PC-9 (cell line): ENCODE data around the gene ITGA3. TPM values are rescaled to one million over a fixed set of nuclear protein-coding genes. Genes with fewer than 3 reads are reported as not detected.

Experiments used
- BruUV-seq: library from RNA; stranded (reverse); fragments of 400-500 nt; replicated peaks from 2 replicates; lab custom pipeline; 2021; lab: Mats Ljungman, UMichigan
- CTCF ChIA-PET: fragments of 300-600 bp; sonication (Branson Sonifier 250); formaldehyde crosslinking; loops from one replicate; lab custom pipeline; 2022; ENCODE audit warnings: antibody characterized with exemption; lab: Charles Lee
- POLR2A ChIA-PET: fragments of 300-600 bp; sonication (Branson Sonifier 250); formaldehyde crosslinking; loops from one replicate; lab custom pipeline; 2022; ENCODE audit warnings: antibody characterized with exemption; ENCODE audit not compliant: unreplicated experiment; lab: Charles Lee
- DNase-seq, 2 experiments: peaks; one replicate each; pipeline versions ENCODE4 v3.0.0 to v3.0.0-alpha.2; 2015 to 2022; ENCODE audit warnings: mixed read lengths in 1 of 2
- H2AFZ ChIP-seq: fragments of 200-600 bp; sonication (generic); 2 replicates; pipeline ENCODE4 v1.8.1; 2017; ENCODE audit warnings: antibody characterized with exemption
- H3F3A ChIP-seq: fragments of 200-600 bp; sonication (generic); 2 replicates; pipeline ENCODE4 v1.8.1; 2017; ENCODE audit warnings: antibody characterized with exemption, mild to moderate bottlenecking, low read depth; ENCODE audit not compliant: insufficient read depth
- H3K27ac ChIP-seq: fragments of 200-600 bp; sonication (generic); 2 replicates; pipeline ENCODE4 v1.6.1; 2016; ENCODE audit warnings: mixed run types
- H3K27me3 ChIP-seq: fragments of 200-600 bp; sonication (generic); 2 replicates; pipeline ENCODE4 v1.6.1; 2016; ENCODE audit warnings: low read depth, mixed run types; ENCODE audit not compliant: insufficient read depth
- H3K36me3 ChIP-seq: fragments of 200-600 bp; sonication (generic); 2 replicates; pipeline ENCODE4 v1.6.1; 2016; ENCODE audit warnings: low read depth, mixed run types
- H3K4me1 ChIP-seq: fragments of 200-600 bp; sonication (generic); replicated peaks from 2 replicates; pipeline ENCODE4 v1.6.1; 2016; ENCODE audit warnings: mixed run types; ENCODE audit not compliant: insufficient read depth
- H3K4me2 ChIP-seq: fragments of 200-600 bp; sonication (generic); 2 replicates; pipeline ENCODE4 v1.6.1; 2017; ENCODE audit warnings: mixed run types
- H3K4me3 ChIP-seq: fragments of 200-600 bp; sonication (generic); 2 replicates; pipeline ENCODE4 v1.6.1; 2016; ENCODE audit warnings: mixed run types
- H3K79me2 ChIP-seq: fragments of 200-600 bp; sonication (generic); 2 replicates; pipeline ENCODE4 v1.6.1; 2017; ENCODE audit warnings: low read depth, mixed run types
- H3K9me2 ChIP-seq: fragments of 200-600 bp; sonication (generic); 2 replicates; pipeline ENCODE4 v1.8.1; 2017; ENCODE audit warnings: mild to moderate bottlenecking; ENCODE audit not compliant: insufficient read depth
- H3K9me3 ChIP-seq: fragments of 200-600 bp; sonication (generic); 2 replicates; pipeline ENCODE4 v1.8.1; 2016; ENCODE audit warnings: low read depth; ENCODE audit not compliant: insufficient read depth
- H4K20me1 ChIP-seq: fragments of 200-600 bp; sonication (generic); 2 replicates; pipeline ENCODE4 v1.8.1; 2017; ENCODE audit not compliant: insufficient read depth
- EZH2 ChIP-seq: fragments of 200-600 bp; sonication (generic); IDR thresholded peaks from 2 replicates; pipeline ENCODE4 v1.8.0; 2017; ENCODE audit warnings: antibody characterized with exemption, low read depth
- intact Hi-C: fragments of 100-400 bp; cut with micrococcal nuclease; formaldehyde crosslinking; loops from one replicate; pipeline ENCODE4 v1.10.0; 2022; ENCODE audit not compliant: unreplicated experiment
- total RNA-seq: library from RNA; stranded (reverse); gene quantifications from 2 replicates; pipeline ENCODE4 v1.2.3, GENCODE V29; 2021
- TF ChIP-seq, protein P1 (sequence below): fragments of 200-600 bp; sonication (generic); conservative IDR thresholded peaks from 2 replicates; pipeline ENCODE4 v1.6.1; 2017; ENCODE audit warnings: mixed run types, antibody characterized with exemption, mild to moderate bottlenecking, moderate library complexity

ITGA3 gene
- total RNA-seq, 1 experiment from 2014 or later = 291 TPM

GRCh38 chr17:50109207-50109606, 53.3 kb downstream of the ITGA3 start:
- TF ChIP-seq, protein P1, sequence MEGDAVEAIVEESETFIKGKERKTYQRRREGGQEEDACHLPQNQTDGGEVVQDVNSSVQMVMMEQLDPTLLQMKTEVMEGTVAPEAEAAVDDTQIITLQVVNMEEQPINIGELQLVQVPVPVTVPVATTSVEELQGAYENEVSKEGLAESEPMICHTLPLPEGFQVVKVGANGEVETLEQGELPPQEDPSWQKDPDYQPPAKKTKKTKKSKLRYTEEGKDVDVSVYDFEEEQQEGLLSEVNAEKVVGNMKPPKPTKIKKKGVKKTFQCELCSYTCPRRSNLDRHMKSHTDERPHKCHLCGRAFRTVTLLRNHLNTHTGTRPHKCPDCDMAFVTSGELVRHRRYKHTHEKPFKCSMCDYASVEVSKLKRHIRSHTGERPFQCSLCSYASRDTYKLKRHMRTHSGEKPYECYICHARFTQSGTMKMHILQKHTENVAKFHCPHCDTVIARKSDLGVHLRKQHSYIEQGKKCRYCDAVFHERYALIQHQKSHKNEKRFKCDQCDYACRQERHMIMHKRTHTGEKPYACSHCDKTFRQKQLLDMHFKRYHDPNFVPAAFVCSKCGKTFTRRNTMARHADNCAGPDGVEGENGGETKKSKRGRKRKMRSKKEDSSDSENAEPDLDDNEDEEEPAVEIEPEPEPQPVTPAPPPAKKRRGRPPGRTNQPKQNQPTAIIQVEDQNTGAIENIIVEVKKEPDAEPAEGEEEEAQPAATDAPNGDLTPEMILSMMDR = no peak
- no peak for TF ChIP-seq EZH2
- DNase-seq = no peak
- H3K79me2 ChIP-seq = no peaks in the 10 kb centered on the region
- H3K4me3 ChIP-seq = no peak overlapping the region
- no peaks in the 10 kb centered on the region for H3K27me3 ChIP-seq
- intact Hi-C loops = no loop called here
- ChIA-PET POLR2A (no interaction called here), CTCF (no interaction called here)
- no peak overlapping the region for H3K4me2 ChIP-seq
- H3K36me3 ChIP-seq = no peaks in the 10 kb centered on the region
- H3F3A ChIP-seq = peaks cover 5% of the 10 kb centered on the region; the same call in 1 of the 2 replicates
- no peaks in the 10 kb centered on the region for H3K9me2 ChIP-seq
- H3K4me1 ChIP-seq = peaks cover 20% of the 10 kb centered on the region
- no peak overlapping the region for H3K27ac ChIP-seq
- no peaks in the 10 kb centered on the region for H4K20me1 ChIP-seq
- H3K9me3 ChIP-seq = no peaks in the 10 kb centered on the region
- no peak overlapping the region for H2AFZ ChIP-seq
- no TSS peak for BruUV-seq

DNA sequence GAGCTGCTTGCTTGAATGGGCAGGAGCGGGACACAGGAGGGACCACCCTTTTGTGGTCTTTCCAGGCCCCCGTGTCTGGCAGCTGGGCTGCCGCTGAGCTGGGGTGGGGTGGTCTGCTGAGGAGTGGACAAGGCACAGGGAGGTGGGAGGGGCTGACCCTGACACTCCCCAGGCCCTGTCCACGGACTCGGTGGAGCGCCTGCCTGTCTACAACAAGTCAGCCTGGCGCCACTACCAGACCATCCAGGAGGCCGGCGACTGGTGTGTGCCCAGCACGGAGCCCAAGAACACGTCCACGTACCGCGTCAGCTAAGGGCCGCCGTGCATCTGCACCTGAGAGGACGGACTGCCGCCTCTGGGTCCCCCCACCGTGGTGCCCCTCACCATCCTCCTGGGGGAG, 53.9 kb downstream of the ITGA3 start:
- ChIA-PET CTCF (no interaction called here), POLR2A (no interaction called here)
- no peak overlapping the region for H3K27ac ChIP-seq
- TF ChIP-seq, protein P1 = no peak
- no peak for TF ChIP-seq EZH2
- no peaks in the 10 kb centered on the region for H3K9me3 ChIP-seq
- DNase-seq = no peak
- no peaks in the 10 kb centered on the region for H3K79me2 ChIP-seq
- BruUV-seq = no TSS peak
- no peak overlapping the region for H2AFZ ChIP-seq
- H3K4me2 ChIP-seq = no peak overlapping the region
- H3F3A ChIP-seq = peaks cover 5% of the 10 kb centered on the region; the same call in 1 of the 2 replicates
- H3K36me3 ChIP-seq = no peaks in the 10 kb centered on the region
- intact Hi-C loops = no loop called here
- H3K27me3 ChIP-seq = no peaks in the 10 kb centered on the region
- H4K20me1 ChIP-seq = no peaks in the 10 kb centered on the region
- no peaks in the 10 kb centered on the region for H3K9me2 ChIP-seq
- H3K4me1 ChIP-seq = peaks cover 20% of the 10 kb centered on the region
- no peak overlapping the region for H3K4me3 ChIP-seq

GRCh38 chr17:50110591-50111349, 54.9 kb downstream of the ITGA3 start:
- DNase-seq = no peak
- H3K4me3 ChIP-seq = no peak overlapping the region
- CTCF ChIA-PET = no interaction called here
- no peak for TF ChIP-seq EZH2
- TF ChIP-seq, protein P1 = no peak
- H3K4me2 ChIP-seq = no peak overlapping the region
- intact Hi-C loops = no loop called here
- no peaks in the 10 kb centered on the region for H4K20me1 ChIP-seq
- H3K27me3 ChIP-seq = no peaks in the 10 kb centered on the region
- POLR2A ChIA-PET = interaction anchor here (0.6 kb wide), 1 partner anchor 54 kb away, joined by 7 read pairs; no protein-coding TSS in a partner anchor
- no peak overlapping the region for H2AFZ ChIP-seq
- H3K27ac ChIP-seq = no peak overlapping the region
- peaks cover 20% of the 10 kb centered on the region for H3K4me1 ChIP-seq
- H3K79me2 ChIP-seq = no peaks in the 10 kb centered on the region
- H3K9me2 ChIP-seq = no peaks in the 10 kb centered on the region
- no peaks in the 10 kb centered on the region for H3K36me3 ChIP-seq
- H3F3A ChIP-seq = peaks cover 5% of the 10 kb centered on the region; the same call in 1 of the 2 replicates
- no peaks in the 10 kb centered on the region for H3K9me3 ChIP-seq
- BruUV-seq = no TSS peak
